Stomach (tissue), 9 donors: Measurements from ENCODE around the gene OCA2. TPM values are rescaled to one million over a fixed set of nuclear protein-coding genes. Genes with fewer than 3 reads are reported as not detected.

Experiments
- DNase-seq, 2 donors: peaks; one replicate each; pipeline versions ENCODE4 v3.0.0 to v3.0.0-alpha.2; 2013 to 2019
- H3K27ac ChIP-seq, 5 donors: fragments of 200-600 bp in 4 of 5; sonication (generic) in 4 of 5; one replicate each; pipeline ENCODE4 v1.5.1; 2013 to 2019; ENCODE audit warnings: mild to moderate bottlenecking in 1 of 5, moderate library complexity in 1 of 5
- H3K27me3 ChIP-seq, 3 donors: fragments of 200-600 bp; sonication (generic); one replicate each; pipeline ENCODE4 v1.5.1; 2017 to 2019; ENCODE audit warnings: mixed run types in 1 of 3
- H3K36me3 ChIP-seq, 4 donors: fragments of 200-600 bp; sonication (generic); 1 replicate in 3 of 4; 2 replicates in 1 of 4; pipeline ENCODE4 v1.5.1; 2016 to 2019
- H3K4me1 ChIP-seq, 4 donors: fragments of 200-600 bp; sonication (generic); one replicate each; pipeline ENCODE4 v1.5.1; 2016 to 2019
- H3K4me3 ChIP-seq, 4 donors: fragments of 200-600 bp; sonication (generic) in 3 of 4; one replicate each; pipeline ENCODE4 v1.5.1; 2016 to 2019; ENCODE audit warnings: mild to moderate bottlenecking in 1 of 4
- H3K9me3 ChIP-seq, 4 donors: fragments of 200-600 bp; sonication (generic); one replicate each; pipeline ENCODE4 v1.5.1; 2016 to 2019
- EP300 ChIP-seq: sonication (generic); formaldehyde crosslinking; IDR thresholded peaks from one replicate; pipeline ENCODE4 v1.6.1; 2017; ENCODE audit warnings: antibody characterized with exemption
- POLR2A ChIP-seq, 4 donors: fragments of 450-650 bp; IDR thresholded peaks; one replicate each; pipeline ENCODE4 v1.6.1; 2016; ENCODE audit warnings: antibody characterized with exemption in 4 of 4, control low read depth in 2 of 4, mild to moderate bottlenecking in 1 of 4, moderate library complexity in 1 of 4
- POLR2AphosphoS5 ChIP-seq, 3 donors: sonication (generic); formaldehyde crosslinking; IDR thresholded peaks; one replicate each; pipeline ENCODE4 v1.6.1; 2016; ENCODE audit warnings: antibody characterized with exemption in 3 of 3
- WGBS, 5 donors: extraction: QIAGEN DNeasy Blood & Tissue Kit in 3 of 5; methylation state at CpG; one replicate each; pipeline versions ENCODE4 v1.1.5 to v1.1.7; 2013 to 2018; 5-methylcytosine and 5-hydroxymethylcytosine counted together
- intact Hi-C: fragments of 100-400 bp; cut with DNase I; formaldehyde crosslinking; loops from one replicate; pipeline ENCODE4 v1.15.1; 2023; ENCODE audit warnings: low total_unique reads
- polyA plus RNA-seq, 3 donors: library from polyadenylated mRNA; stranded (reverse); fragments of 200-250 nt; gene quantifications; one replicate each; pipeline ENCODE4 v1.2.3, GENCODE V29; 2013
- total RNA-seq, 5 donors: library from RNA; depleted of rRNA; stranded (reverse); fragments of >200 nt; gene quantifications; one replicate each; pipeline versions ENCODE4 v1.1.0 to v1.2.3, GENCODE V29; 2014 to 2016
- TF ChIP-seq, protein P1 (sequence below), 7 experiments: fragments of 450-650 bp in 4 of 7; fragments of 200-600 bp in 3 of 7; sonication (generic) in 3 of 7; IDR thresholded peaks; one replicate each; pipeline ENCODE4 v1.5.1; 2016 to 2019; ENCODE audit warnings: antibody characterized with exemption in 7 of 7, control low read depth in 2 of 7, mild to moderate bottlenecking in 1 of 7
- donor health status: healthy with polysubstance abuse.
- donor health status: Bipolar disorder and iron deficiency.
- donor health status: healthy.

Gene OCA2
- total and polyA plus RNA-seq, 8 donors, result 0.12 to 0.89 (median 0.65) TPM; not detected in 4

DNA sequence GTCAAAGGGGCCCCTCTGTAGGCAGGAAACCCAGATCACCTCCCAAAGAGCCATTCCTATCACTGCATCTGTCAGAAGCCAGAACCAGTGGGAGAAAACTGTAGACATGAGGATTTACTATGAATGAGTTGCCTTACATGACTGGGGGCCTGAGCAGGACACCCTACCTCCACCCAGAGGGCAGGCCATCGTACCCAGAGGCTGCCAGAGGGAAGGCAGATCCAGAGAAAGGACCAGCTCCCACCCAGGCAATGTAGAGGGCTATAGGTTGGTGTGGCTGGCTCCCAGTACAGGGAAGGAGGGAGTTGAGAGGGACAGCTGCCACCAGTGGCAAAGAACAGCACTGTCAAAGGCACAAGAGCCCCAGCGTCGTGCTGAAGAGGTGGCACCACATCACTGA, 233.2 kb downstream of the OCA2 start:
- no peak overlapping the region for H3K27ac ChIP-seq
- H3K27me3 ChIP-seq, result no peaks in the 10 kb centered on the region
- 42 to 73% (median 58%) methylated on average over 2 to 3 of the region's 3 CpGs for WGBS, 5 donors
- H3K36me3 ChIP-seq, result no peaks in the 10 kb centered on the region
- TF ChIP-seq POLR2AphosphoS5 (IDR thresholded peaks at IDR 0.05) (no peak), POLR2A (IDR thresholded peaks at IDR 0.05) (no peak), EP300 (no peak)
- TF ChIP-seq, protein P1, sequence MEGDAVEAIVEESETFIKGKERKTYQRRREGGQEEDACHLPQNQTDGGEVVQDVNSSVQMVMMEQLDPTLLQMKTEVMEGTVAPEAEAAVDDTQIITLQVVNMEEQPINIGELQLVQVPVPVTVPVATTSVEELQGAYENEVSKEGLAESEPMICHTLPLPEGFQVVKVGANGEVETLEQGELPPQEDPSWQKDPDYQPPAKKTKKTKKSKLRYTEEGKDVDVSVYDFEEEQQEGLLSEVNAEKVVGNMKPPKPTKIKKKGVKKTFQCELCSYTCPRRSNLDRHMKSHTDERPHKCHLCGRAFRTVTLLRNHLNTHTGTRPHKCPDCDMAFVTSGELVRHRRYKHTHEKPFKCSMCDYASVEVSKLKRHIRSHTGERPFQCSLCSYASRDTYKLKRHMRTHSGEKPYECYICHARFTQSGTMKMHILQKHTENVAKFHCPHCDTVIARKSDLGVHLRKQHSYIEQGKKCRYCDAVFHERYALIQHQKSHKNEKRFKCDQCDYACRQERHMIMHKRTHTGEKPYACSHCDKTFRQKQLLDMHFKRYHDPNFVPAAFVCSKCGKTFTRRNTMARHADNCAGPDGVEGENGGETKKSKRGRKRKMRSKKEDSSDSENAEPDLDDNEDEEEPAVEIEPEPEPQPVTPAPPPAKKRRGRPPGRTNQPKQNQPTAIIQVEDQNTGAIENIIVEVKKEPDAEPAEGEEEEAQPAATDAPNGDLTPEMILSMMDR (IDR thresholded peaks at IDR 0.05), result no peak
- intact Hi-C loops, result no loop called here
- H3K4me1 ChIP-seq, result no peaks in the 10 kb centered on the region
- DNase-seq, result no peak
- H3K4me3 ChIP-seq, result no peak overlapping the region
- H3K9me3 ChIP-seq, result peaks cover 0 to 31% (median 17%) of the 10 kb centered on the region in 4 donors

GRCh38 chr15:27865323-27865922, 233.7 kb downstream of the OCA2 start:
- WGBS, 5 donors, result 77 to 83% (median 80%) methylated on average over 11 to 12 of the region's 12 CpGs
- Histone ChIP-seq H3K36me3 (no peaks in the 10 kb centered on the region), H3K27me3 (no peaks in the 10 kb centered on the region), H3K4me3 (no peak overlapping the region), H3K4me1 (no peaks in the 10 kb centered on the region), H3K9me3 (peaks cover 0 to 35% (median 18%) of the 10 kb centered on the region in 4 donors), H3K27ac (no peak overlapping the region)
- no peak for DNase-seq
- intact Hi-C loops, result no loop called here
- TF ChIP-seq EP300 (no peak), POLR2A (IDR thresholded peaks at IDR 0.05) (no peak), POLR2AphosphoS5 (IDR thresholded peaks at IDR 0.05) (no peak)
- TF ChIP-seq, protein P1 (IDR thresholded peaks at IDR 0.05), result no peak

DNA sequence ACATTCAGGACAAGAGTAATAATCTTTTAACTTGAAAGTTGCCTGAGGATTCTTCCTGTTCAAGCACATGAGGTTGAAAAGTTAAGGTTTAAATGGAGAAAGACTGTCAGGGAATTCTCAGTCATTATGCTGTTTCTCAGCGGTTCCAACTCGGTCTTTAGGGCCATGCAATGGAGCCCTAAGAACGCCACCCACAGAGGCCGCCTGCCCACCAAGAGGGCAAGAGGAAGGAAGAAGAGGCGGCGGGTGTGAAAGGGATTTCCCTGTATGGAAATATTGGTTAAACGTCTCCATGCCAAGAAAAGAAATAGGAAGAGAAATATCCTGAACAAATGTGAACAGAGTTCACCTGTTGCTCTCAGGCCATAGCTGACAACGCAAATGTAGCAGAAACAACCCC, 234.4 kb downstream of the OCA2 start:
- no peak overlapping the region for H3K4me3 ChIP-seq
- no peaks in the 10 kb centered on the region for H3K4me1 ChIP-seq
- H3K9me3 ChIP-seq, result peaks cover 0 to 34% (median 18%) of the 10 kb centered on the region in 4 donors
- intact Hi-C loops, result no loop called here
- H3K27ac ChIP-seq, result no peak overlapping the region
- TF ChIP-seq EP300 (no peak), POLR2AphosphoS5 (IDR thresholded peaks at IDR 0.05) (no peak), POLR2A (IDR thresholded peaks at IDR 0.05) (no peak)
- TF ChIP-seq, protein P1 (IDR thresholded peaks at IDR 0.05), result no peak
- 76 to 84% (median 81%) methylated on average over 8 of the region's 8 CpGs for WGBS, 5 donors
- no peak for DNase-seq
- H3K36me3 ChIP-seq, result no peaks in the 10 kb centered on the region
- no peaks in the 10 kb centered on the region for H3K27me3 ChIP-seq

- Histone ChIP-seq H3K27ac (no peak overlapping the region), H3K36me3 (no peaks in the 10 kb centered on the region), H3K4me1 (no peaks in the 10 kb centered on the region), H3K27me3 (no peaks in the 10 kb centered on the region), H3K9me3 (peaks cover 0 to 32% (median 16%) of the 10 kb centered on the region in 4 donors), H3K4me3 (no peak overlapping the region)
- no peak for DNase-seq
- WGBS, 5 donors, result 72 to 95% (median 80%) methylated on average over 2 of the region's 2 CpGs
- TF ChIP-seq, protein P1 (IDR thresholded peaks at IDR 0.05), result no peak
- TF ChIP-seq POLR2A (IDR thresholded peaks at IDR 0.05) (no peak), POLR2AphosphoS5 (IDR thresholded peaks at IDR 0.05) (no peak), EP300 (no peak)
- intact Hi-C loops, result no loop called here
These were observed 235.0 kb downstream of the OCA2 start for GRCh38 chr15:27864086-27864485.
